ENCODE results near the gene RASSF1.

The RASSF1 gene

GRCh38 chr3:50340448-50341329 lies at the start of gene RASSF1:
TSS of gene RASSF1 (minus strand) at chr3:50340836. CDS start at chr3:50340805, 31 bp downstream.
- DNase-seq, result no peak
- in situ Hi-C loops (cut with HindIII; ENCODE audit: low pct_ligation_motif_present, low pct_unique_long_range_greater_than_20kb, low sequenced_read_pairs), result no loop called here

DNA sequence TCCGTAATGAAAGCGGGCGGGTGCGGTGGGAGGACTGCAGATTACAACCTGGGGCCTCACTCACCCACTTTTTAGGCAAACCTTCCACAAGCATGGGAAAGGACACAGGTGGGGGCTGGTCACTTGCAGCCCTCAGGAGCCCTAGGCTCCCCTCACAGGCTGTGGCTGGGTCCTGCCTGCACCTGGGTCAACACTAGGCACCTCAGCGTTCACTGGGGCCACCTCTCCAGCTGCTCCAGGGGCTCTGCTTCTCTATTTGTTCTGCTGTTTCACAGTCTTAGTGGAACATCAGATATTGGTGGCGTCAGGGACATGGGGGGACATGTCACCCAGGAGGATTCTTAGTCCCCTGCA lies 48.8 kb upstream of the RASSF1 start:
- in situ Hi-C loops (cut with HindIII; ENCODE audit: low pct_ligation_motif_present, low pct_unique_long_range_greater_than_20kb, low sequenced_read_pairs), result no loop called here

GRCh38 chr3:50388720-50389413 lies 48.2 kb upstream of the RASSF1 start:
- no peak for DNase-seq
- in situ Hi-C loops (cut with HindIII; ENCODE audit: low pct_ligation_motif_present, low pct_unique_long_range_greater_than_20kb, low sequenced_read_pairs), result no loop called here

More for the DNA sequence above, 48.8 kb upstream of the RASSF1 start:
- DNase-seq, result no peak

DNA sequence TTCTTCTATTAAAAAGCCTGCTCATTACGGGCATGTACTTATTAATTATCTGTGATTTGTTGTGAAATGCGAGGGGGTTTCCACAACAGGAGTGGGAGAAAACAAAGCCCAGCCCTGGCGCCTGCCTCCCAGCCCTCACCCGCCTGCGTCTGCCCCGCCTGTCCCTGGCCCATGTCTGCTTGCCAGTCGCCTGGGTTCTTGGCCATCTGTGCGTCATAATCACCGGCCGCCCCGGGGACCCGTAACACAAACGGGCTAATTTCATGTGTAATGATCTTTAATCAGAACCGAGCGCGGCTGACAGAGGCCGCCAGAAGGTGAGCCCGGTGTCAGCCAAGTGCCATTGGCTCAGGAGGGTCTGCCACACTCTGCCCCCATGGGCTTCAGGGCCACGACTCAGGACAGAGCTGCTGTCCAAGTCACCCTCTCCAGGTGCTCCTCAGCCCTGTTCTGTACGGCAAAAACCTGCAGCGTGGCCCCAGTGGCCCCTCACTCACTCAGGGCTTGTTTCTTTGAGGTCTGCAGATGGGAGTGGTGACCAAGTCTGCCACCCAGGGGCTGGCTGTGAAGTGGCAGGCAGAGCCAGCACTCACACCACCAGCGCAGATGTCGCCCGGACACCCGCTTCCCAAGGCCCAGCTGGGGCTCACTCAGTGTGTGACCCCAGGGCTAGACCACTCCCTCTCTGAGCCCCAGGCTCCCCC lies 47.5 kb upstream of the RASSF1 start:
- in situ Hi-C loops (cut with HindIII; ENCODE audit: low pct_ligation_motif_present, low pct_unique_long_range_greater_than_20kb, low sequenced_read_pairs), result no loop called here
- no peak for DNase-seq

DNA sequence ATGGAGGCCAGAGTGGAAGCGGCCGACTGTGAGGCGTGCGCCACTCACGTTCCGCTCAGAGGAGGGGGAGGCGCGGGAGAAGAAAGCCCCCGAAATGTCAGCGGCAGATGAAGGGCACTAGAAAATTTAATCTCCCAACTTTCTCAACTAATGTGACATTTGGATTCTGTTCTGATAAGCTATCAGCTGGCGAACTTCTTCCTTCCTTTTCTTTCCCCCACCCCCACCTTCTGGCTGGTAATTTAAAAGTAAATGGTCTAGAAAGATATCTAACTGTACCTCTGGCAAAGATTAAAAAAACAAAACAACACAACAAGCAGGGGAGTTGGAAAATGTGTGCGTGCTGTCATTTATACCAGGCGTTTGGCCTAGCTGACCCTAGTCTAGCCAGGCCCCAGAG lies 45.1 kb upstream of the RASSF1 start:
- in situ Hi-C loops (cut with HindIII; ENCODE audit: low pct_ligation_motif_present, low pct_unique_long_range_greater_than_20kb, low sequenced_read_pairs), result no loop called here
- DNase-seq, result no peak

DNA sequence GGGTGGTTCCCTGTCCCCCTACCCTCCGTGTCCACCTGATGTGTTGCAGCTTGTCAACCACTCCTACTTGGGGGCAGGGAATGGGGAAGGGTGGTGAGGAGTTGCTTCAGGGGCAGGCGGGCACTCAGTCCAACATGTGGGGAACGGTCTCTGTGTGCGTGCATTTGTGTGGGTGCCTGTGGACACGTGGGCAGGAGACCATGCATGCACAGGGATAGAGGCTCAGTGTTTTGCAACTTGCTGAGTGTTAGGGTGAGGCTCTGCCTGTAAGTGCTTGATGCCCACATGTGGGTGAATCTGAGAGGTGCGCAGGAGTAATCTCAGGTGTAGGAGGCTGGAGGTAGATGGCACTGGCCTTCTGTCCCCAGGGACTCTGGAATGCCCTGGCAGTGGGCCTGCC lies 43.1 kb upstream of the RASSF1 start:
- DNase-seq, result no peak
- in situ Hi-C loops (cut with HindIII; ENCODE audit: low pct_ligation_motif_present, low pct_unique_long_range_greater_than_20kb, low sequenced_read_pairs), result no loop called here

GRCh38 chr3:50382722-50383121 lies 42.1 kb upstream of the RASSF1 start:
- no peak for DNase-seq
- in situ Hi-C loops (cut with HindIII; ENCODE audit: low pct_ligation_motif_present, low pct_unique_long_range_greater_than_20kb, low sequenced_read_pairs), result no loop called here

DNA sequence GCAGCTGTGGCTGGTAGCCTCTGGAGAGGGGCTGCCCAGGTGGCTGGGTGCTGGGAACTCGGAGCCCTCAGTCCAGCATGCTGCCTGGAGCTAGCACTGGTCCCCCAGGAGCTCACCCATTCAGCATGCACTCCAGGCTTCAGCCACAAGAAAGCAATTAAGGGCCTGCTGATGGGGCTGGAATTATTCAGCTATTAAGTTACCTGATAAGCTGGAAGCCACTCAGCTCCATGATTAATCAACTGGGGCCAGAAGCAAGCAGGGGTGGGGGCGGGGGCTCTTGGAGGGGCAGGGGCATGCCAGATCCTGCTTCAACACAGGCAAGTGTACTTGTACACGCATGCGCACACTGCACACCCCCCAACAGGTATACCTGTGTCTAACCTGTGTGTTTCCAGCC lies 40.7 kb upstream of the RASSF1 start:
- no peak for DNase-seq
- in situ Hi-C loops (cut with HindIII; ENCODE audit: low pct_ligation_motif_present, low pct_unique_long_range_greater_than_20kb, low sequenced_read_pairs), result no loop called here

DNA sequence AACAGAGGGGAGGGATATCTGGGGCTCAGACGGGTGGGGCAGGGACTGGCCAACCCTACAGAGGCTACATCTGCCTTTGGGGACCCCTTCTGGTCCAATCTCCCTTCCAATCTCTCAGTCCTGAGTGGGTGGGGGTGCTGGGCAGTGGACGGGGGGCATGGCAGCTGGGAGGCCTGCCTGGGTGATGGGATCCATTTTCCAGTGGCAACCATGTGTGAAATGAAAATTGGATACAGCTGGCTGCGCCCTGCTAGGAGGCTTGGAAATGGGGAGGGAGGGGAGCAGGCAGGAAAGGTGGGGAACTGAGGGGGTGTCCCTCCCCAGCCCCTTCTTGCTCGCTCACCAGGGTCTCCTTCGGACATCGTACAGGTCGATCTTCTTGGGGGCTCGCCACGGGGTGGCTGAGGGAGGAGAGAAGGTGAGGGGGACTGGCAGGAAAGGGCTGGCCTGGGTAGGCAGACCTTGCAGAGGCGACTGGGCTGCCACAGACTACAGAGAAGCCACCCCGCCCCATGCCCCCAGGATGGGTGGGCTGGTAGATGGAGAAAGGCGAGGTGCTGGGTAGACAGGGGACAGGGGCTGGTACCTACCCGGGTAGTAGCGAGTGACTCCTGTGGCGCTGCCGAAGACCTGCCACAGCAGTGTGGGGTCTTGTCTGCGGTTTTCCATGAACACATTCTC lies 39.9 kb upstream of the RASSF1 start:
- DNase-seq, result no peak
- in situ Hi-C loops (cut with HindIII; ENCODE audit: low pct_ligation_motif_present, low pct_unique_long_range_greater_than_20kb, low sequenced_read_pairs), result no loop called here

DNA sequence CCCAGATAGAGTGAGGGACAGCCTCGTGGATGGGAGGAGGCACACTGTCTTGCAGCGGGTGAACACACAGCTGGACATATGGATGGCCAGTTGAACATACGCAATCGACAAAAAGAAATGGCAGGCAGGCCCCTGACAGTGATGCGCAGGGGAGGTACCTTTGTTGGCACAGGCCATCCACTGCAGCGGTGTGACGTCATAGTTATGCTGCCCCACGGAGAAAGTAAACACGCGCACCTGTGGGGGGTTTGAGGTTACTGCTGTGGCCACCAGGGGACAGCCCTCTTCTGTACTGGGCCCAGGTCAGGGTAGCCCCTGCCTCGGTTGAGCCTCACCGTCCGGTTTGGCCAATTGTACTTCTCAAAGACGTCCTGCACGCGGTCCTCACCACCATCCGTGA lies 38.1 kb upstream of the RASSF1 start:
- DNase-seq, result no peak
- in situ Hi-C loops (cut with HindIII; ENCODE audit: low pct_ligation_motif_present, low pct_unique_long_range_greater_than_20kb, low sequenced_read_pairs), result no loop called here

- DNase-seq, result no peak
- in situ Hi-C loops (cut with HindIII; ENCODE audit: low pct_ligation_motif_present, low pct_unique_long_range_greater_than_20kb, low sequenced_read_pairs), result no loop called here
These were observed 37.4 kb upstream of the RASSF1 start for GRCh38 chr3:50378024-50378423.

DNA sequence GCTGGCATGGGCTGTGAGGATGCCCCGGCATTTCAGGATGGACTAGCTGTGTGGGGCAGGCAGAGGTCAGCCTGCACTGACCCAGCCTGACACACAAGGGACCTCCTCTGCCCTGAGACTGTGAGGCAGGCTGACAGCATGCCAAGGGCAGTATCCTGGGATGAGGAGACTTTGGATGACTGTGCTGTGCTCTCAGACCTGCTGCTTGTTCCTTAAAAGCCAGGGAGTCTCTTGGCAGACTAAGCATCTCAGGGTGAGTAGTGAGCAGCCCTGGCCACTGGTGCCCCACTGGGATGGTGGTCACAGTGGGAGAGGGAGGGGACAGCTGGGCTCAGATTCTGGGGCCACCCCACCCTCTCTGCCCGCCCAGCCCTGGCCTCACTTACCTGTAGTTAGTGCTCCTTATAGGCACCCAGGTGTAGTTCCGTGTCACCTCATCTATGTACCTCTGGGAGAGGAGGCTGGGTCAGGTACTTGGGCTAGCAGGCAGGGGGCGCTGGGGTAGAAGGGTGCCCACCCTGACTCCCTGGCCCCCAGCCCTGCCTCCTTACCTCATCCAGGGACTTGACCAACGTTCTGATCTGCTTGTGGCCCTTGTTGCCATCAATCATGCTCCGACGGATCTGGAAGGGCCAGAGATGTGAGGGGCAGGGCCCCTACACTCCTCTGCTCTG lies 34.8 kb upstream of the RASSF1 start:
- in situ Hi-C loops (cut with HindIII; ENCODE audit: low pct_ligation_motif_present, low pct_unique_long_range_greater_than_20kb, low sequenced_read_pairs), result no loop called here
- no peak for DNase-seq

DNA sequence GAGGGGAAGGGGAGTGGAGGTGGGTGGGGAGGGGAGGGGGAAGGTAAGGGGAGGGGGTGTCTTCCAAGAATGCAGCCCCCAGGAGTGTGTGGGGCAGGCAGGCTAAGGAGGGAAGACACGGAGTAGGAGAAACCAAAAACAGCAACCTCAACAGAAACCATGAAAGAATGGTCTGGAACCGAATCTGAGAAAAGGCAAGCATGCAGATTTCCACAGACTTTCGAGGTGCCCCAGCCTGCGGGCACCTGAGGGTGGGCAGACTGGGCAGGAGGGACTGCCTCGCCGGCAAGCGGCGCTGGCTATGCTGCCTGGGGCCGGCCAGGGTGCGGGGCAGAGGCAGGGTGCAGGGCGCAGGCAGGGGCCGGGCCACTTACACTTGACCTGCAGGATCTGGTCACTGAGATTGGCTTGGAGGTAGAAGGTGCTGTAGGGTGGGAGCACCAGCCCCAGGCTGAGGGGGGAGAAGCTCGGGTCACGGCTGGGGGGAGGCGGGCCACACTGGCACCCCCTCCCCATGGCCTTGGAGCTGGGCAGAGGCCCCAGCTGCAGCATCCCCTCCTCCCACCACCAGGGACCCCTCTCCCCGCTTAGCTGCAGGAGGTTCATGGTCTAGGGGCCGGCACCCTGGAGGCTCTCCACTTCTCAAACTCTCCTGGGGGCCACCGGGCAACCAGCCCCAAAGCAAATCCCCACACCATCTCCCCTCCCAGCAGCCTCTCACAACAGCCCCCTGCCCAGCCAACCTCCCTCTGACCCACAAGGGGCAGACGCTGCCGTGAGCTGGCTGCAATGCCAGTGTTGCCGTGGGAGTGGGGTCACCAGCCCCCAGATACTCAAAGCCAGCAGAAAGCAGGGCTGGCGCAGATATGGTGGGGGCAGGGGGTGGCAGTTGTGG lies 34.0 kb upstream of the RASSF1 start:
- in situ Hi-C loops (cut with HindIII; ENCODE audit: low pct_ligation_motif_present, low pct_unique_long_range_greater_than_20kb, low sequenced_read_pairs), result no loop called here
- DNase-seq, result no peak

GRCh38 chr3:50373146-50374051 lies 32.8 kb upstream of the RASSF1 start:
- in situ Hi-C loops (cut with HindIII; ENCODE audit: low pct_ligation_motif_present, low pct_unique_long_range_greater_than_20kb, low sequenced_read_pairs), result no loop called here
- no peak for DNase-seq

DNA sequence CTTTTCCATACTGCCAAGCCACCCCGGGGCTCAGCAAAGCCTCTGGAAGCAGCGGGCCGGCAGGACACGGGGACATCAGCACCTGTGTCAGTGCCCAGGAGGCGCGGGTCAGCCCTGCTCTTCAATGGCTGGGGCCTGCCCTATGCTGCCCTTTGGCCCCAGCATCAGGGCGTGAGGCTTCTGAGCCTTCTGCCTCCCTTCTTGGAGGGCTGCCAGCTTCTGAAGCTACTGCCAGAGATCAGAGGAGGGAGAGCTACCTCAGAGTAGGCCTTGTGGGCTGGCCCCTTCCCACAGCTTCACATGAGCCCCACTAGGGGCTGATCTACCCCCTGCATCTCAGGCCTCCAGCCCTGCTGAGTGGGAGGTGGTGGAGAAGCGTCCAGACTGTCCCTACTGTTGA lies 31.7 kb upstream of the RASSF1 start:
- DNase-seq, result no peak

DNA sequence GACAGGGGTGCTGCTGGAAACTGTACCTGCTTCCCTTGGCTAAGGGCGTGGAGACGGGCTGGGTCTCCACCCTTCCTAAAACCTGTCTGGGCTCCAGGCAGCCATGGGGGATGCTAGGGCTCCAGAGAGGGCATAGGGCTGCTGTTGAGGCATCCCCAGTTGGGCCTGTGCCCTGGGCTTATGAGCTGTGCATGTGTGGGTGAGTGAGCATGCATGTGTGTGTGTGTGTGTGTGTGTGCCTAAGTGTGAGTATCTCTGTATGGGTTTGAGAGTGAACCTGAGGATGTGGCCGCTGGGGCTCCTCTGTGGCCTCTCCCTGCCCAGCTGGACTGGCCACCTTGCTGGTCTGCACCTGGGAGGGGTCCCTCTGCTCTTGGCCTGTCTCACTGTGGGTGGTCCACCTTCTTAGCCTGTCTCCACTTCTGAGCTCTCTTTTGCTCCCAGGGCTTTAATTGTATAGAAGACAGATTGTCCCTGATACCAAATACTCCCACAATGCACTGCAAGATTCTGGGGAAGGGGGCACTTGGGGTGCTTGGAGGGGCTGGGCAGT lies 30.6 kb upstream of the RASSF1 start:
- DNase-seq, result no peak
- in situ Hi-C loops (cut with HindIII; ENCODE audit: low pct_ligation_motif_present, low pct_unique_long_range_greater_than_20kb, low sequenced_read_pairs), result no loop called here

More for the DNA sequence above, 31.7 kb upstream of the RASSF1 start:
- in situ Hi-C loops (cut with HindIII; ENCODE audit: low pct_ligation_motif_present, low pct_unique_long_range_greater_than_20kb, low sequenced_read_pairs), result no loop called here
